ENCODE measurements around the gene OR2M7. TPM values are rescaled to one million over a fixed set of nuclear protein-coding genes. Genes with fewer than 3 reads are reported as not detected.

Gene OR2M7, protein sequence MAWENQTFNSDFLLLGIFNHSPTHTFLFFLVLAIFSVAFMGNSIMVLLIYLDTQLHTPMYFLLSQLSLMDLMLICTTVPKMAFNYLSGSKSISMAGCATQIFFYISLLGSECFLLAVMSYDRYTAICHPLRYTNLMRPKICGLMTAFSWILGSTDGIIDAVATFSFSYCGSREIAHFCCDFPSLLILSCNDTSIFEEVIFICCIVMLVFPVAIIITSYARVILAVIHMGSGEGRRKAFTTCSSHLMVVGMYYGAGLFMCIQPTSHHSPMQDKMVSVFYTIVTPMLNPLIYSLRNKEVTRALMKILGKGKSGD
- total RNA-seq, result not detected in 2 replicates
- not detected in 2 replicates for polyA plus RNA-seq

DNA sequence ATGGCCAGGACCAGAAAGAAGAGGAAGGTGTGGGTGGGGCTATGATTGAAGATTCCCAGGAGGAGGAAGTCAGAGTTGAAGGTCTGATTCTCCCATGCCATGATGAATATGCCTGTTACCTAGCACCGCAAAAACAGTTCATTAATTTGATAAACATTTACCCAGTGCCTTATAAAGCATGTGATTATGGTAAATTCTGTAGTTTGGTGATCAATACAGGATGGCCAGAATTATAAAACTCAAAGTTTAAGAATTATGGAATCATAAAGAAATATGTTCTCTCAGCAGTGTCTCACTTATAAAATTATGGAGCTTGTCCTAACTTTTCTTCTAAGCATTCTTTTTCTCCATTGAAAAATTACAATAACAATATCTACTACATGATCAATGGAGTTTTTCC is at the start of gene OR2M7:
OR2M7 (minus strand) TSS at position 101 of the 400 bp plus-strand sequence; CDS start at position 101, 0 bp downstream.
- Histone ChIP-seq H3K4me1 (ENCODE audit: insufficient read depth) (no peaks in the 10 kb centered on the region), H4K20me1 (ENCODE audit: insufficient read depth, poor library complexity, severe bottlenecking) (no peaks in the 10 kb centered on the region), H3K4me2 (no peak within 1 kb of the TSS), H3K9me3 (ENCODE audit: low read depth) (no peaks in the 10 kb centered on the region), H3K4me3 (no peak within 1 kb of the TSS), H2AFZ (no peak within 1 kb of the TSS), H3K27me3 (no peaks in the 10 kb centered on the region), H3K9me2 (replicated peaks; ENCODE audit: insufficient read depth) (no peaks in the 10 kb centered on the region), H3K27ac (no peak within 1 kb of the TSS), H3K36me3 (replicated peaks; ENCODE audit: insufficient read depth, low read depth) (no peaks in the 10 kb centered on the region), H3K79me2 (no peaks in the 10 kb centered on the region)
- no peak for DNase-seq (ENCODE audit: low spot score)
- WGBS (ENCODE audit: low lambda C conversion rate, missing lambda C conversion rate), result 70% methylated on average over 1 of the region's 1 CpG
- TF ChIP-seq EZH2phosphoT487 (IDR thresholded peaks at IDR 0.05; ENCODE audit: low read depth, severe bottlenecking, unreplicated experiment) (no peak), EZH2 (IDR thresholded peaks at IDR 0.05; ENCODE audit: borderline replicate concordance) (no peak)
- TF ChIP-seq, protein P1, sequence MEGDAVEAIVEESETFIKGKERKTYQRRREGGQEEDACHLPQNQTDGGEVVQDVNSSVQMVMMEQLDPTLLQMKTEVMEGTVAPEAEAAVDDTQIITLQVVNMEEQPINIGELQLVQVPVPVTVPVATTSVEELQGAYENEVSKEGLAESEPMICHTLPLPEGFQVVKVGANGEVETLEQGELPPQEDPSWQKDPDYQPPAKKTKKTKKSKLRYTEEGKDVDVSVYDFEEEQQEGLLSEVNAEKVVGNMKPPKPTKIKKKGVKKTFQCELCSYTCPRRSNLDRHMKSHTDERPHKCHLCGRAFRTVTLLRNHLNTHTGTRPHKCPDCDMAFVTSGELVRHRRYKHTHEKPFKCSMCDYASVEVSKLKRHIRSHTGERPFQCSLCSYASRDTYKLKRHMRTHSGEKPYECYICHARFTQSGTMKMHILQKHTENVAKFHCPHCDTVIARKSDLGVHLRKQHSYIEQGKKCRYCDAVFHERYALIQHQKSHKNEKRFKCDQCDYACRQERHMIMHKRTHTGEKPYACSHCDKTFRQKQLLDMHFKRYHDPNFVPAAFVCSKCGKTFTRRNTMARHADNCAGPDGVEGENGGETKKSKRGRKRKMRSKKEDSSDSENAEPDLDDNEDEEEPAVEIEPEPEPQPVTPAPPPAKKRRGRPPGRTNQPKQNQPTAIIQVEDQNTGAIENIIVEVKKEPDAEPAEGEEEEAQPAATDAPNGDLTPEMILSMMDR (IDR thresholded peaks at IDR 0.05; ENCODE audit: poor library complexity), result no peak

DNA sequence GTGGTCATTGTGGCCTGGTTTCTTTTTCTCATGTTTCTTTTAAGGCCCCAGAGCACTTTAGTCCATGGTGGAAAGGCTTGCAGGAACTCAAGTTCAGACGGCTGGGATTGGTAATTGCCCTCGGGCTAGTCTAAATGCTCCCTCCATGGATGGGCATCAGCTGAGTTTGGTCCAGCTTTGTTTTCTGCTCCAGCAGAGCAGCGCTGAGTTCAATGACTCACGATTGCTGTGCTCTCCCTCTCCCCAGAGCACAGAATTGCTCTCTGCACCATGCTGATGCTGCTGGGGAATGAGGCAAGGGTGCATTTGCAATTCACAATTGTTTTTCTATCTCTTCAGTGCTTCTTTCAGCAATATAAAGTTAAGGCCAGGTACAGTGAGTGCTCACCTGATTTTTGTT is 49.4 kb upstream of the OR2M7 start:
- Histone ChIP-seq H3K9me3 (ENCODE audit: low read depth) (peaks cover 3% of the 10 kb centered on the region), H3K36me3 (replicated peaks; ENCODE audit: insufficient read depth, low read depth) (no peaks in the 10 kb centered on the region), H3K27ac (no peak overlapping the region), H3K79me2 (no peaks in the 10 kb centered on the region), H3K27me3 (no peaks in the 10 kb centered on the region), H3K4me1 (ENCODE audit: insufficient read depth) (no peaks in the 10 kb centered on the region), H4K20me1 (ENCODE audit: insufficient read depth, poor library complexity, severe bottlenecking) (no peaks in the 10 kb centered on the region), H3K9me2 (replicated peaks; ENCODE audit: insufficient read depth) (no peaks in the 10 kb centered on the region), H3K4me3 (no peak overlapping the region), H3K4me2 (no peak overlapping the region), H2AFZ (no peak overlapping the region)
- no peak for TF ChIP-seq EZH2 (IDR thresholded peaks at IDR 0.05; ENCODE audit: borderline replicate concordance)
- TF ChIP-seq, protein P1 (IDR thresholded peaks at IDR 0.05; ENCODE audit: poor library complexity), result no peak
- DNase-seq (ENCODE audit: low spot score), result no peak
- WGBS (ENCODE audit: low lambda C conversion rate, missing lambda C conversion rate), result 66% methylated on average over 4 of the region's 4 CpGs

DNA sequence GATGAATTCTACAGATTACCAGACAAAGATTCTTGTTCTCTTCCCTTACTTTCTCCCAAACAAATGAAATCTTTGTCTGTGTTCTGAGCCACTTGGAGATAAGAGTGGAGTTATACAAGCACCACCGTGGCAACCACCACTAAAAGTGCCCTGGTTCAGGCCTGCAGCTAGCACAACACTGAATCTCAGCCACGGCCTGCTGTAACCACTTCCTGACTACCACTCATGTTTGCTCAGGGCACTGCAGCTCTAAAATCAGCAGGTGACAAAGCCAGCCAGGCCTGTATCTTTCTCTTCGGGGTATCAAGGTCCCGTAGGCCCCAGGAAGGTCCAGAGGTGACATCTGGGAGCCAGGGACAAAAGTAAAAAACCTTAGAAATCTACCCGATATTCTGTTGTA is 48.0 kb upstream of the OR2M7 start:
- DNase-seq (ENCODE audit: low spot score), result no peak
- WGBS (ENCODE audit: low lambda C conversion rate, missing lambda C conversion rate), result 63% methylated on average over 5 of the region's 5 CpGs
- TF ChIP-seq EZH2phosphoT487 (IDR thresholded peaks at IDR 0.05; ENCODE audit: low read depth, severe bottlenecking, unreplicated experiment) (no peak), EZH2 (IDR thresholded peaks at IDR 0.05; ENCODE audit: borderline replicate concordance) (no peak)
- TF ChIP-seq, protein P1 (IDR thresholded peaks at IDR 0.05; ENCODE audit: poor library complexity), result no peak
- no peaks in the 10 kb centered on the region for H3K4me1 ChIP-seq (ENCODE audit: insufficient read depth)
- no peak overlapping the region for H2AFZ ChIP-seq
- H3K79me2 ChIP-seq, result no peaks in the 10 kb centered on the region
- no peak overlapping the region for H3K27ac ChIP-seq
- H3K36me3 ChIP-seq (replicated peaks; ENCODE audit: insufficient read depth, low read depth), result no peaks in the 10 kb centered on the region
- no peak overlapping the region for H3K4me2 ChIP-seq
- no peaks in the 10 kb centered on the region for H4K20me1 ChIP-seq (ENCODE audit: insufficient read depth, poor library complexity, severe bottlenecking)
- peaks cover 3% of the 10 kb centered on the region for H3K9me3 ChIP-seq (ENCODE audit: low read depth)
- no peaks in the 10 kb centered on the region for H3K27me3 ChIP-seq
- H3K4me3 ChIP-seq, result no peak overlapping the region
- no peaks in the 10 kb centered on the region for H3K9me2 ChIP-seq (replicated peaks; ENCODE audit: insufficient read depth)

Measured in hepatocyte (in vitro differentiated cells).